HG02885 (cell line): ENCODE measurements around the gene SH3TC1.
A peak's percentile ranks its signal among the peaks of the same experiment; 100 is the strongest.

Experiments
- ATAC-seq: cut with Tn5 transposase; IDR thresholded peaks from one replicate; pipeline ENCODE4 v1.9.1; 2021; ENCODE audit warnings: mild to moderate bottlenecking; ENCODE audit not compliant: unreplicated experiment, poor library complexity

The SH3TC1 gene

DNA sequence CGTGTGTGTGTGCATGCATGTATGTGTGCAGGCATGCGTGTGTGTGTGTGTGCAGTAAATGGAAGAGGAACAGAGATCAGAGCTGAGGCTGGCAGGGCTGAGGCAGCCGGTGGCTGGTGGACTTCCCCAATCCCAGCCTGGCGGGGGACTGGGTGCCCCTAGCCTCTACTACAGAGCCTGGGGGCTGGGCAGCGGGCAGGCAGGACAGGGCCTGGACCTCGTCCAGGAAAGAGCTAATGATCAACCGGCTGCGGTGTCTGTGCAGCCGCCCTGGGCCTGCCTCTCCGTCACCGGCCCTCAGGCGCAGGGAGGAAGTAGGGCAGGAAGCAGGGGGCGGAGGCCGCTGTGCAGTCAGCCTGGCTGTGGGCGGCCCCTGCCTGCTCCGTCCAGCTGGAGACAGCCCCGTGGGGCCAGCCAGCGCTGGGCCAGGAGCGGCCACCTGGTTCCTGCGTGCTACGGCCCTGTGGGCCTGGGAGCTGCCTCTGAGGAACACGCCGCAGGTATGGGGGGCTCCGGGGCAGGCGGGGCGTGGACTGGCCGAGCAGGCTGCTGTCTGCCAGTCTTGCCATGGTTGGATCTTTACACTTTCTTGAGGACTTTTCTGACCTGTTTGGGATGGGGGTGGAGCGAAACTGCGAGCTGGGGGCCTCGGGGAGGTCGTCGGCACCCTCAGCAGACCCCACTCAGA lies at the start of gene SH3TC1:
SH3TC1 (plus strand) TSS at position 385 of the 688 bp plus-strand sequence. CDS start 5,905 bp downstream, outside the sequence.
- peak; percentile 91 for ATAC-seq

DNA sequence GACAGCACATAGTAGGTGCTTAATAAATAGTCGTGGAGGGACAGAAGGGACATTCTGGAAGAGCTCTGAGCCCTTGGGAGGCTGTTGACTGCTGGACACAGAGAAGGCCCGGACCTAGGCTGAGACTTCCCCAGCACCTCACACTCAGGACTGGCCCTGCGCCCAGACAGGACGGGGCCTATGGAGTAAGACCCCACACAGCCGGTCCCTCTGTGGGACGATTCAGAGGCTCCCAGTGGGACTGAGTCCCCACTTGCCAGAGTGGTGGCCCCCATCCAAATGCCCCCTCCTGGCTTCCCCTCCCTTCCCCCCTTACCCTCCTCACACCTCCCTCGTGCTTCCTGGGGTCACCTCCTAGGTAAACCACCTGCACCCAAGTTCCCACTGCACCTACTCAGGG lies 49.4 kb upstream of the SH3TC1 start:
- ATAC-seq = no peak

DNA sequence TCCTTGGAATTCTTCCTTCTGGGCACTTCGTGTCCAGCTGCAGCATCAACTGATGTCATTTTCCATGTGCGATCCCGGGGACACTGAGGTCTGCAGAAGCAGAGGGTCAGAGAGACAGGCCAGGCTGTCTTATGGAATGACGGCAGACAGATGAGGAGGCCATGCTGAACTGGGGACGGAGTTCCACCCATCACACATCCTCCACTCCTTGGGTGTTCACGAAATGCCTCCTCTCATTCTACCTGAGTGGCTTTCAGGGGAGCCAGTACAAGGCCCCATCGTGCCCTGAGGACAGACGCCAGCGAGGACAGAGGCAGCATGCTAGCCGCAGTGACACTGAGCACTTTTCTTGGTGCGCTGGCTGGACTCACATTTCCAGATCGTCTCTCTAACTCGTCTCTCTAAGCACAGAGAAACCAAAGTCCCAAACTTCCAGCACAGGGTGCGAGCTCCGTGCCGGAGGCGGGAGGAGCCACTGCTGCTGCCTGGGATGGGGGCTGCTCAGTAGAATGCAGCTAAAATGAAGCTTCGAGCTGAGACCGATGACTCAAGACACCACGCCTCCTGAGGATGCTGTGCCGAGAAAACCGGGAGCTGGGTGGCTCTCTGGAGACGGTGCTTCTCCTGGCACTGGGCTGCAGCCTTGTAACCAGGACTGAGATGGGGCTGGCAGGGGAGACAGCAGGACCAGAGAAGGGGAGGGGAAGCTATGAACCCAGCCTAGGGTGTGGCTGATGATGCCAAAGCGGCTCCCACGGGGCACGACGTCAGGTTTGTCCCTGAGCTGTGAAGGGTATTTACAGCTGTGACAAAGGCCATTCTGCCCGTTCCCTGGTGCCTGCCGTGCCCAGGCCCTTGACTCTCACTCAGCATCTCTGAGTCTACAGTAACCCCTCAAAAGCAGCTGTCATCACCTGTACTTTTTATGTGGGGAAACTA lies 48.7 kb upstream of the SH3TC1 start:
- ATAC-seq = no peak

DNA sequence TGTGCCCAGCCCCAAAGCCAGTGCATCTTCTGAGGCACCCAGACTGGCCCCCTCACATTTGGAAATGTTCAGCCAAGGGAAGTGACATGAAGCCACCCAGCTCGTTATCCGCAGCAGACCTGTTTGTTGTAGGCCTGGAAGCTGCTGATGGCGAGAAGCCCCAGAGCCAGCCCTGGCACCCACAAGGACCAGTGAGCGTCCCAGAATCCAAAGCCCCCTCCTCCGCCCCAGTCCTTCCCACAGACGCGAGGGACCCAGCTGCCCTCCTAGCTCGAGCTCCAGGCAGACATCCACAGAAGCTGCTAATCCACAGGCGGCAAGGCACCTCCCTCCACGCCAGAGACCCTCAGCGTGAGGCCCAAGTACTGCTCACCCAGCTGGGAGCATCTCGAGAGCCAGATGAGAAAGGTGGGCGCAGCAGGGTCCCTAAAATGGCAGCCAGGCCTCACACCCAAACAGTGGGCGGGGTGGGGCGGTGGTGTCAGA lies 47.9 kb upstream of the SH3TC1 start:
- no peak for ATAC-seq

GRCh38 chr4:8152090-8152864 lies 46.8 kb upstream of the SH3TC1 start:
- ATAC-seq = no peak

GRCh38 chr4:8152865-8153257 lies 46.2 kb upstream of the SH3TC1 start:
- no peak for ATAC-seq

DNA sequence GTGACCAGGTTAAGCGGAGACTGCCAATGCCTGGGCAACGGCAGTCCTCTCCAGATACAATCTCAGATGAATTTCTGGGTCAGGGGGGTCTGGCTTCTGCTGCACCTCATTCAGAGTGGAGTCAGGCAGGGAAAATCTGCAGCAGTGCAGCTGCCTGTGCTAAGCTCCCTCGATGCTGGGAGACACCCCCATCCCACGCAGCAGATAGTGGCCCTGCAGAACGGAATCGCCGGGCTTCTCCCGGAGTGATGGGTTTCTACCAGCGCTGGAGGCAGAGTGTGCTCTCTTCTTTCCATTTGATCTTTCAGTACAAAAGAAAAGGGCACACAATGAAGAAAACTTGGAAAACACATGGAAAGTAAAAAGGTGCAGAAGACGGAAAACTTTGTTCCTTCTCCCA lies 45.6 kb upstream of the SH3TC1 start:
- ATAC-seq = no peak

DNA sequence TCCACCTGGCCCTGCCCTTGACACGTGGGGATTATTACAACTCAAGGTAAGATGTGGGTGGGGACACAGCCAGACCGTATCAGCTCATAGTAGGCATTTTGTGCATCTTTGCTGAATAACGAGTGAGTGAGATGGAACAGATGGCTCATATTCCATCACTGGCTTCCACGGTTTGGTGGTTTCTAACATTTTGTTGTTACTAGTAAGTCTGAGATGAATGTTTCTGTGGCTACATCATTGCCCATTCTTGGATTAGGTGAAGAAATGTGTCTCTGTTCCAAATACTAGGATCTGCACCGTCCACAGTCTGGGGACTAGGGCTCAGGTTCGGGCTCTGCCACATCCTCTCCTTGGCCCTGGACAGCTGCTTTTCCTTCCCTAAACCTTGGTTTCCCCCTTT lies 44.0 kb upstream of the SH3TC1 start:
- ATAC-seq = no peak

DNA sequence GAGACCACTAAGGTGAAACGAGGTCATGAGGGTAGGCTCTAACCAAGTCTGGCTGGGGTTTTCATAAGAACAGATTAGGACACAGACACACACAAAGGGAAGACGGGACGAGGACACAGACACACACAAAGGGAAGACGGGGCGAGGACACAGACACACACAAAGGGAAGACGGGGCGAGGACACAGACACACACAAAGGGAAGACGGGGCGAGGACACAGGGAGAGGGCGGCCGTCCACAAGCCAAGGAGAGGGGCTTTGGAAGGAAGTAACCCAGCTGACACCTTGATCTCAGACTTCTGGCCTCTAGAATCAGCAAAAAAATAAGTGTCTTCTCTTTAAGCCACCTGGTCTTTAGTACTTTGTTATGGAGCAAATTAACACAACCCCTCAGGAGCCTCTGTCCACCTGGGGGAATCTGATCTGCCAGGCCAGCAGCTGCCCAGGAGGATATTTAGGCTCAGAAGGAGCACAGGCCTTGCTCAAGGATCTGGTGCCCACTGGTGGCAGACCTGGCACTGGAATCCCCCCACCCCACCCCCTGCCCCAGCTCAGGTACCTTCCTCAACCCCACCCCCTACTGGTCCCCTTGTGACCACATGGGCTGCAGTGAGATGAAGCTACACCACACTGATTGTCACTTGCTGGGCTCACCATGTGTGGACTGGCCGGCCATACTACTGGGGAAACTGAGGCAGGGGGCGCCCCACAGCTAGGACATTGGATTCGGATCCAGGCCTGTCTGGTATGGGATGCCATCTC lies 43.2 kb upstream of the SH3TC1 start:
- no peak for ATAC-seq

DNA sequence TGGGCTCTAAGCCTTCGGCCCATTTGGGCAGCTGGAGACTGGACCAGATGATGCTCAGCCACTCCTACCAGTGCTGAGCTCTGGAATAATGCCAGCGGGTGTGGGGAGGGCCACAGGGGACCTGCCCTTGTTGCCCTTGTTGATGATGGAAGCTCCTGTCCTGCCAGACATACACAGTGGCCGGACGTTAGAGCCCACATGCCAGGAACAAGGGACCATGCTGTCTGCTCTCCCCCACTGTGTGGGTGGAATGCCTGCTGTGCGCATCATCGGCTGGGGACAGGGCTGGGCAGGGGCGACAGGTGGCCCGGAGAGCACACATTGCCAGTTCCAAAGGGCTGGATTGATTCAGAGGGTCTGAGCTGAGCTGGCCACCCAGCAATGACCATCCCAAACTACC lies 42.5 kb upstream of the SH3TC1 start:
- ATAC-seq = no peak

DNA sequence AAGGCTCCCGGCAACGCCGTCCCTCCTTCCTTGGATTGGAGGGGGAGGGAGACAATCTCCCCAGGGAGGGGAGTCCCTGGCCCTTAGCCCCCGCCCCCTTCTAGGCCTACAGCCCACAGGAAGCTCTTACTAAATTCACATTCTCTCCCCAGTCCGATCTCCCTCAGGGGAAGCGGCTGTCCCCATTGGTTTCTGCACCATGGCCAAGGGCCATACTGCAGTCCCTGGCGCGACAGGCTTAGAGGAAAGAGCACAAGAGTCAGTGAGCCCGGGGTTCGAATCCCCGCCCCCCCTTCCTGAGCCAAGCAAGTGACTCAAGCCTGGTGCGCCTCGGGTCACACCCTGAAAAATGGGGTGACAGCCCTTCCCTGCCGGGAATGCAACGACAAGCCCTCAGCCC lies 41.6 kb upstream of the SH3TC1 start:
- no peak for ATAC-seq

GRCh38 chr4:8157944-8158709 lies 41.0 kb upstream of the SH3TC1 start:
- no peak for ATAC-seq

DNA sequence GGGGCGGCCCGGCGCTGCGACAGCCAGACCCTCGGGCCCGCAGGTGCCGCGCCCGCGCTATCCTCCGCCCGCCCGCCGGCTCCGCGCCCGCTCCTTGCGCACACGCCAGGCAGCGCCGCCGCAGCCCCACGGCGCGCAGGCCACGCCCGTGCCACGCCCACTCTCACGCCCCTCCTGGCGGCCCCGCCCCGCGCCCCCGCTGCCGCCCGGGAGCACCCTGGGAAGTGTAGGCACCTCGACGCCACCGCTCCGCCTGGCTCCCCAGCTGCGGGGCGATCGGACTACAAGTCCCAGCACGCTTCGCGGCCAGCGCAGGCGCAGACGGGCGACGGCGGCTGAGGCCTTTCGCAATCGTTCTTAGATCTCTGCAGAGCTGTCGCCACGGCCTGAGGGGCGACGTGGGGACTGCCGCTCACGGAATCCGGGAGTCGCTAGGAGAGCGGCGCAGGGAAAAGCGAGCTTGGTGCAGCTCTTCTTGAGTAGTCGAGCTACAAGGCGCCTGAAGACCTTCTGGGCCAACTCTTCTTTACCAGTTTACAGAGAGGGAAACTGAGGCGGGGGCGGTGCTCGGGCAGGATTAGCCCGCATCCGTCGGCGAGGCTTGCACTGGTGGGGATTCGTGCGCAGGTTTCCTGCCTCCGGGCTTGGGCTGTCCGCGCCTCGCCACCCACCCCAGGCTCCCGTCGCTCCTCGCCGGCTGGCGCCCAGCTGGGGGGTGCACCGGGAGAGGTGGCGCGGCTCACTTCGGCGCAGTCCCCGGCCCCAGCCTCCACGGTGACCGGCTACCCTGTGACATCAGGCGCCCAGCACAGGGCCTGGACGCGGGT lies 40.2 kb upstream of the SH3TC1 start, which contains the start of gene ABLIM2:
ABLIM2 (minus strand) TSS at position 104 of the 827 bp plus-strand sequence. CDS start 124 bp downstream, outside the sequence.
- peak; percentile 98 for ATAC-seq

DNA sequence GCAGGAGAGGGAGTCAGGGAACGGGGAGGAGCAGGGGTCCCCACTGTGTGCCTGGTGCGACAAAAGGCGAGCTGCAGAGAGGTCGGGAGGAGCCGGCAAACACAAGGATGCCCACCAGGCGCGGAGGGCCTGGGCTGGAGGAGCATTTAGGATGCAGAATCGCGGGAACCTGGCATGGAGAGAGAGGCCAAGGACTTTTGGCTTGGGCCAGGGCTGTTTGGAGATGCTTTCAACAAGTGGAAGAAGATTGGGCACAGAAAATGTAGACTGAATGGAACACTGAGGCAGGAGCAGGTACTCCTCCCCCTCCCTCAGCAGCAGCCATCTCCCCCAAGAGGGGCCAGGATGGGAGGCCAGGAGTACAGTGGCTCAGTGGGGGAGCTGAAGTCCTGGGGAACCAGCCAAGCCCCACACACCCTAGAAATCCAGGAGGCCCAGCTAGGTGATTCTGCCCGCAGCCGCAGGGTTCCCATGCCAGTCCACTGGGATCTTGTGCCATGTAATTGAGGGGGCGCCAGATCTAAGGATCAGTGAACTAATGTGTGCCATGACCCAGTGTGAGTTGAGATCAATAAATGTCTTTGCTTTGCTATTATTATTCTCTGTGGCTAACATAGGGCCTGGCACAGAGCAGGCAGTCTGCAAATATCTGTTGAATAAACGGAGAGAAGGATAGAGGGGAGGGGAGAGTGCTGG lies 39.4 kb upstream of the SH3TC1 start:
- ATAC-seq = no peak

DNA sequence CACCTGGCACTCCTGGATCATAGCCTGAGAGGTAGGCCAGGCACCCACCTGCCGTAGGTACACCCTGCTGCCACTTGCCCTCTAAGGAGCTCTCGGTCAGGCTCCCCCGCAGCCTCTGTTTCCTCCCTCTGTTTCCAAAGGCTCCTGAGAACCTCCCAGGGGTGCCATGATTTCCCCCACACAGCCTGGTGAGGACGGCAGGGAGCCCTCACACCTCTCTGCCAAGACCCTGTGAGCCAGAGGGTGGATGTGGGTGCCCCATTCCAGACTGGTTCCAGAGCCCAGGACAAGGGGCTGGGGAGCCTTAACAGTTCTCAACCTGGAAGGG lies 38.9 kb upstream of the SH3TC1 start:
- ATAC-seq = no peak

DNA sequence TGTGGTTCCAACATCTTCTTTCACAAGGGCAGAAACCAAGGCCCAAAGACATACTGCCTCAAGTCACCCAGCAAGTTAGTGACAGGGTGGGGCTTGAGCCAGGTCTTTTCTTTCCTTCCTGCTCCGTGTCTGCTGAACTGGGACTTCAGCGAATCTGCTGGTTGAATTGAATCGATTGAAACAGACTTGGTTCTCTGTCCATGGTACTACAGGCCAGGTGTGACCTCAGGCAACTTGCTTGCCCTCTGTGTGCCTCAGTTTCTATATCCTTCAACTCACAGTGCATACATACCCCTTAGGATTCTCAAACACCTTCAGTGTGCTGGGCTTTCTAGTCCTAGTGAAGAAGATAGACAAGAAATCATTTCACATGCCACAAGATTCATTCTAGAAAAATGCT lies 38.5 kb upstream of the SH3TC1 start:
- ATAC-seq = no peak

- ATAC-seq = no peak
Observed at GRCh38 chr4:8162625-8163024, 36.5 kb upstream of the SH3TC1 start.

- ATAC-seq = no peak
Observed at GRCh38 chr4:8163026-8163425, 36.1 kb upstream of the SH3TC1 start.
